Measurements from ENCODE around the gene CXorf65. TPM values are rescaled to one million over a fixed set of nuclear protein-coding genes. Genes with fewer than 3 reads are reported as not detected.
A peak's percentile ranks its signal among the peaks of the same experiment; 100 is the strongest.

The CXorf65 gene
- total RNA-seq, 1 experiment from 2014 or later: 0.28 TPM

DNA sequence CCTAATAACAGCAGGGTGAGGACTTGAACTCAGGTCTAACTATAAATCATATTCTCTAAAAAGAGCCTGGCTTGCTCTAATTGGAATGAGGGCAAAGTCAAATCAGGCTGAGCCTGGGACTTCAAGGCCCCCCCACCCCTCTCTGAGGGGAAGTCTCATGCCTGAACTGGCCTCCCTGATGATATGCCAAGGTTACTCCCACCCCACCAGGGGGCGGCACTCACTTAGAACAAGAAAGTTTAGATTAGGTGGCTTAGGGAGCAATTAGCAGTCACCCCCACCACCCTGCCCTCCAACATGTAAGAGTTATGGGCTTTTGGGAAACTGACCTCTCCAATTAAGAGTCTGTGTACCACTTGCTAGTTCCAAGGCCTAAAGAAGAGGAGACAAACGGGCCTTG is 8.2 kb downstream of the CXorf65 start:
- H3K27ac ChIP-seq: no peak overlapping the region
- no peaks in the 10 kb centered on the region for H3K36me3 ChIP-seq
- no peak overlapping the region for H3K4me3 ChIP-seq
- H3K9me3 ChIP-seq (replicated peaks): no peaks in the 10 kb centered on the region
- no peaks in the 10 kb centered on the region for H3K27me3 ChIP-seq
- peaks cover 28% of the 10 kb centered on the region for H3K4me1 ChIP-seq
- peak; percentile 71 to 84 for DNase-seq

- no peak for DNase-seq
- no peaks in the 10 kb centered on the region for H3K9me3 ChIP-seq (replicated peaks)
- H3K27ac ChIP-seq: no peak overlapping the region
- no peaks in the 10 kb centered on the region for H3K36me3 ChIP-seq
- H3K4me3 ChIP-seq: peak overlapping the region; percentile 62
- H3K4me1 ChIP-seq: peaks cover 16% of the 10 kb centered on the region
- no peaks in the 10 kb centered on the region for H3K27me3 ChIP-seq
These were observed 9.8 kb downstream of the CXorf65 start for GRCh38 chrX:71096760-71097032.

- Histone ChIP-seq H3K4me3 (peak overlapping the region; percentile 62), H3K36me3 (no peaks in the 10 kb centered on the region), H3K27ac (no peak overlapping the region), H3K27me3 (no peaks in the 10 kb centered on the region), H3K4me1 (peaks cover 12% of the 10 kb centered on the region), H3K9me3 (replicated peaks) (no peaks in the 10 kb centered on the region)
- peak in 1 of 2 experiments; percentile 76 for DNase-seq
These were observed 10.4 kb downstream of the CXorf65 start for GRCh38 chrX:71095981-71096759.

GRCh38 chrX:71095555-71095980 is 11.0 kb downstream of the CXorf65 start, which contains the start of gene FOXO4:
FOXO4 (plus strand) TSS chrX:71095851; CDS start chrX:71096529, 678 bp downstream.
- Histone ChIP-seq H3K27me3 (no peaks in the 10 kb centered on the region), H3K27ac (peak within 1 kb of the TSS; percentile 22; the same call in 1 of the 2 replicates), H3K4me3 (peak within 1 kb of the TSS; percentile 62), H3K9me3 (replicated peaks) (no peaks in the 10 kb centered on the region), H3K36me3 (no peaks in the 10 kb centered on the region), H3K4me1 (peaks cover 12% of the 10 kb centered on the region)
- DNase-seq: peak; percentile 93

GRCh38 chrX:71095033-71095432 is 11.5 kb downstream of the CXorf65 start:
- Histone ChIP-seq H3K36me3 (no peaks in the 10 kb centered on the region), H3K27me3 (no peaks in the 10 kb centered on the region), H3K9me3 (replicated peaks) (no peaks in the 10 kb centered on the region), H3K4me1 (peaks cover 12% of the 10 kb centered on the region), H3K27ac (no peak overlapping the region), H3K4me3 (peak overlapping the region; percentile 62)
- DNase-seq: no peak

GRCh38 chrX:71091263-71091662 is 15.3 kb downstream of the CXorf65 start:
- DNase-seq: no peak
- Histone ChIP-seq H3K27me3 (no peaks in the 10 kb centered on the region), H3K4me1 (no peaks in the 10 kb centered on the region), H3K9me3 (replicated peaks) (no peaks in the 10 kb centered on the region), H3K4me3 (no peak overlapping the region), H3K27ac (no peak overlapping the region), H3K36me3 (no peaks in the 10 kb centered on the region)

- no peaks in the 10 kb centered on the region for H3K27me3 ChIP-seq
- no peak overlapping the region for H3K27ac ChIP-seq
- no peak for DNase-seq
- no peaks in the 10 kb centered on the region for H3K36me3 ChIP-seq
- peaks cover 10% of the 10 kb centered on the region for H3K4me1 ChIP-seq
- H3K9me3 ChIP-seq (replicated peaks): no peaks in the 10 kb centered on the region
- H3K4me3 ChIP-seq: no peak overlapping the region
These were observed 20.6 kb downstream of the CXorf65 start for GRCh38 chrX:71085900-71086299.

GRCh38 chrX:71082822-71083221 is 23.7 kb downstream of the CXorf65 start:
- Histone ChIP-seq H3K27me3 (no peaks in the 10 kb centered on the region), H3K4me1 (peaks cover 10% of the 10 kb centered on the region), H3K4me3 (no peak overlapping the region), H3K27ac (no peak overlapping the region), H3K36me3 (no peaks in the 10 kb centered on the region), H3K9me3 (replicated peaks) (no peaks in the 10 kb centered on the region)
- DNase-seq: no peak

DNA sequence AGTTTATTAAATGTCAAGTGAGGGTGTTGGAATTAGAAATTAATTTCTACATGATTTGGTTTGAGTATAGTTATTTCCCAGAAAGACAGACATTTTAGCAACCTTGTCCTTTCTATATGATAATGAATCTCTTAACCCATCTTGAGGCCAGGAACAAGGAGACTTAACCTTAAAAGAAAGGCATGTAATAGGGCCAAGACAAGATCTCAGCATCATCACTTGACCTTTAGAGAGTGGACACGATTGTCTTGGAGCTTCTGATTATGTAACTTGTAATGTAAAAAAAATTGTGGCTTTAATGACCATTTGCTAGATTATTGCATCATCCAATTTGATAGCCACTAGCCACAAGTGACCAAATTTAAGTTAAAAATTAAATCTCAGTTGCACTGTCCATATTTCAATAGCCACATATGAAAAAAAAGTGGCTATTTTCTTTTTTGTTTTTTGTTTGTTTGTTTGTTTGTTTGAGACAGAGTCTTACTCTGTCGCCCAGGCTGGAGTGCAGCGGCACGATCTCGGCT is 24.4 kb downstream of the CXorf65 start:
- no peaks in the 10 kb centered on the region for H3K27me3 ChIP-seq
- no peak overlapping the region for H3K27ac ChIP-seq
- peaks cover 10% of the 10 kb centered on the region for H3K4me1 ChIP-seq
- no peaks in the 10 kb centered on the region for H3K9me3 ChIP-seq (replicated peaks)
- no peak for DNase-seq
- H3K4me3 ChIP-seq: no peak overlapping the region
- H3K36me3 ChIP-seq: no peaks in the 10 kb centered on the region

GRCh38 chrX:71081330-71082123 is 25.0 kb downstream of the CXorf65 start:
- H3K9me3 ChIP-seq (replicated peaks): no peaks in the 10 kb centered on the region
- DNase-seq: peak in 1 of 2 experiments; percentile 57
- H3K27me3 ChIP-seq: no peaks in the 10 kb centered on the region
- H3K4me3 ChIP-seq: no peak overlapping the region
- no peak overlapping the region for H3K27ac ChIP-seq
- no peaks in the 10 kb centered on the region for H3K36me3 ChIP-seq
- H3K4me1 ChIP-seq: peaks cover 10% of the 10 kb centered on the region

DNA sequence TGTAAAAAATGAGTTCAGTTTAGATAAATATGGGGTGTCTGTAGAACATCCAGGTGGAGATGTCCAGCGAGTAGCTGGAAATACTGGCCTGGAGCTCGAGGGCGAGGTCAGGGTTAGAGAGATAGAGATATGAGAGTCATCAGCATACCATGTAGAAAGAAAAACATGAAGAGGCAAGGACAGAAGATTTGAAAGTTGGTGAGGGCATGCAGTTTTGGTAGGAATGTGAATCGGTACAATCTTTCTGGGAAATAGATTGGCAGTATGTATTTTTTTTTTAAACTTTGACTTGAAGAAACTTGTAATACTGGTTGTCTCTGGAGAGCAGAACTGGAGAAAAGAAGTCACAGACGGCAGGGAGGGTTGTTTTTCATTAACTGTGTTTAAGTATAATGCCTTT is 36.0 kb downstream of the CXorf65 start:
- Histone ChIP-seq H3K27me3 (no peaks in the 10 kb centered on the region), H3K9me3 (replicated peaks) (no peaks in the 10 kb centered on the region), H3K4me3 (no peak overlapping the region), H3K36me3 (no peaks in the 10 kb centered on the region), H3K27ac (no peak overlapping the region), H3K4me1 (no peaks in the 10 kb centered on the region)
- DNase-seq: no peak

DNA sequence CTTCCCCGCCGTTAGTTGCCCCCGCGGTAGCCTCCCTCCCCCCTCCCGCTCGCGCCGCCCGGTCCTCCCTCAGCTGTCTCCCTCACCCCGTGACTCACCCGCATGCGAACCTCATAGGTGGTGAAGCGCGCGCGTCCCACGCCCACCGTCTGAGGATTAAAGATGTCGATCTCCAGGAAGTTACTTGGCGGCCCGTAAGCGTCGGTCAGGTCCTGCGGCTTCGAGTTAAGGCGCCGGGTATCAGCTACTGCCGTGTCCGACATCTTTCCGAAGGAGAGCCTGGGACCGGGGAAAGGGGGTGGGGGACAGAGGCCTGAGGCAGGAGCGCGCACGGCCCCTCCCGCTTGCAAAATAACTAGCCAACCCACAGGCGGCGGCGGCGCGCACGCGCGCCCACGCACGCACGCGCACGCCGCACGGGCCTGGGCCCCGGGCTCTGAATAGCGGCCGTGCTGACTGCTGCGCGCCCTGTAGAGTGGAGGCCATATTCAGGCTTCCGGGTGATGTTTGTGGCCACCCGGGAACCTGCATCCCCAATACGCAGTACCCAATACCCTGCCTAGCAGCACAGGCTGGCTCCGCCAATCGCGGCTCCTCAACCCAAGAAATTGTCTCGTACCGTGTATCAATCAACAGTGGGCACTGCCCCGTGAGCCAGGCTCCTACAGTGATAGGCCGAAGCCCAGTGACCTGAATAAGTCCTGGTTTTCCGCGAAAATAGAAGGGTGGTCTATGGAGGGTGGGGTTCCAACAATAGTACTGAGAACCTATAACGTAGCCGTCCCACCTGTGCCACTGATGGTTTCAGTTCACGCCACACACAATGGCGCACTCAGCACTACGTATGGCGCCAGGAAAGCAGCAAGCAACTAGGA is 38.3 kb downstream of the CXorf65 start, which contains the start of gene SNX12:
Gene SNX12 (minus strand): TSS at position 291 of the 875 bp plus-strand sequence. CDS start 28 bp downstream, at position 263.
- DNase-seq: peak; percentile 96
- Histone ChIP-seq H3K27ac (peak within 1 kb of the TSS; percentile 87), H3K36me3 (peaks cover 12% of the 10 kb centered on the region), H3K27me3 (no peaks in the 10 kb centered on the region), H3K9me3 (replicated peaks) (no peaks in the 10 kb centered on the region), H3K4me3 (peak within 1 kb of the TSS; percentile 84), H3K4me1 (no peaks in the 10 kb centered on the region)

DNA sequence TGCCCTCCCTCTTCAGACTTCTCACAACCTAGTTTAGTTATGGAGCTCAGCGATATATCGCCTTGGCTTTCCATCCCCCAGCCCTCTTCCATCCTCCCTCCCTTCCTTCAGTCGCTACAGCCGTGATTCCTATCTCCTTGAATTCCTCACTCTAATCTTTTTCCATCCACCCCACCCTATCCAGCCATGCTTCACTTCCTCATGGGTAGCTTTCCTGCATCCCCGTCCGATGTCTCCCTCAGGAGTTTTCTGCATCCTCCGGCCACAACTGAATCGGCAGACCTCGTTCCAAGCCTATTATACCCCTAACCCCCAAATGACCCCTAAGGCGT is 38.9 kb downstream of the CXorf65 start:
- Histone ChIP-seq H3K27ac (peak overlapping the region; percentile 87), H3K27me3 (no peaks in the 10 kb centered on the region), H3K36me3 (peaks cover 15% of the 10 kb centered on the region), H3K4me3 (peak overlapping the region; percentile 84), H3K4me1 (no peaks in the 10 kb centered on the region), H3K9me3 (replicated peaks) (no peaks in the 10 kb centered on the region)
- DNase-seq: no peak

- DNase-seq: no peak
- Histone ChIP-seq H3K4me3 (peak overlapping the region; percentile 84), H3K27me3 (no peaks in the 10 kb centered on the region), H3K4me1 (no peaks in the 10 kb centered on the region), H3K9me3 (replicated peaks) (no peaks in the 10 kb centered on the region), H3K36me3 (peaks cover 18% of the 10 kb centered on the region), H3K27ac (peak overlapping the region; percentile 87)
These were observed 39.5 kb downstream of the CXorf65 start for GRCh38 chrX:71067089-71067488.

All from SJCRH30 (cell line).